DLD1 (cell line): Measurements from ENCODE around the gene BNC2.

Experiments used
- in situ Hi-C: cut with HindIII; loops from 2 replicates; pipeline ENCODE4 v1.10.0; 2017; ENCODE audit warnings: low sequenced_read_pairs

BNC2 gene

GRCh38 chr9:16869882-16870595 is 431 bp downstream of the BNC2 start:
- in situ Hi-C loops, result no loop called here

GRCh38 chr9:16869131-16869881 is 1.2 kb downstream of the BNC2 start:
- in situ Hi-C loops, result no loop called here

- in situ Hi-C loops, result no loop called here
Measured at GRCh38 chr9:16868701-16869100, 1.8 kb downstream of the BNC2 start.

- in situ Hi-C loops, result no loop called here
Measured at GRCh38 chr9:16867576-16868311, 2.7 kb downstream of the BNC2 start.

- in situ Hi-C loops, result no loop called here
Measured at GRCh38 chr9:16866587-16866986, 3.9 kb downstream of the BNC2 start.

- in situ Hi-C loops, result no loop called here
Measured at GRCh38 chr9:16864649-16865434, 5.6 kb downstream of the BNC2 start.

GRCh38 chr9:16848179-16848578 is 22.3 kb downstream of the BNC2 start:
- in situ Hi-C loops, result no loop called here

- in situ Hi-C loops, result no loop called here
Measured at GRCh38 chr9:16846986-16847385, 23.5 kb downstream of the BNC2 start.

GRCh38 chr9:16846367-16846766 is 24.1 kb downstream of the BNC2 start:
- in situ Hi-C loops, result no loop called here

- in situ Hi-C loops, result no loop called here
Measured at GRCh38 chr9:16834817-16835216, 35.7 kb downstream of the BNC2 start.

GRCh38 chr9:16833296-16833835 is 37.1 kb downstream of the BNC2 start:
- in situ Hi-C loops, result no loop called here

- in situ Hi-C loops, result no loop called here
Measured at GRCh38 chr9:16832101-16832500, 38.4 kb downstream of the BNC2 start.

GRCh38 chr9:16830806-16831205 is 39.7 kb downstream of the BNC2 start:
- in situ Hi-C loops, result no loop called here

- in situ Hi-C loops, result no loop called here
Measured at GRCh38 chr9:16828340-16829281, 41.9 kb downstream of the BNC2 start.

- in situ Hi-C loops, result no loop called here
Measured at GRCh38 chr9:16825971-16826625, 44.4 kb downstream of the BNC2 start.

- in situ Hi-C loops, result no loop called here
Measured at GRCh38 chr9:16825331-16825725, 45.1 kb downstream of the BNC2 start.

- in situ Hi-C loops, result no loop called here
Measured at GRCh38 chr9:16824545-16825330, 45.7 kb downstream of the BNC2 start.

- in situ Hi-C loops, result no loop called here
Measured at GRCh38 chr9:16823906-16824305, 46.6 kb downstream of the BNC2 start.
